Stimulated activated CD4-positive, alpha-beta T cell treated with anti-CD3 and anti-CD28 coated beads, TNF-alpha, amount 100 ng/mL, for 4 hours (primary cell): ENCODE data around the gene LCE2A.
"Not testable (repeated sequence)": the region's sequence is repeated elsewhere in the genome, so short reads cannot be mapped to it uniquely, and the experiment has no call there.

ENCODE experiments used
- DNase-seq, 3 experiments: peaks; one replicate each; pipeline ENCODE4 v3.0.0-alpha.2; 2020; ENCODE audit warnings: low read depth in 3 of 3

Gene LCE2A, protein sequence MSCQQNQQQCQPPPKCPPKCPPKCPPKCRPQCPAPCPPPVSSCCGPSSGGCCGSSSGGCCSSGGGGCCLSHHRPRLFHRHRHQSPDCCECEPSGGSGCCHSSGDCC

DNA sequence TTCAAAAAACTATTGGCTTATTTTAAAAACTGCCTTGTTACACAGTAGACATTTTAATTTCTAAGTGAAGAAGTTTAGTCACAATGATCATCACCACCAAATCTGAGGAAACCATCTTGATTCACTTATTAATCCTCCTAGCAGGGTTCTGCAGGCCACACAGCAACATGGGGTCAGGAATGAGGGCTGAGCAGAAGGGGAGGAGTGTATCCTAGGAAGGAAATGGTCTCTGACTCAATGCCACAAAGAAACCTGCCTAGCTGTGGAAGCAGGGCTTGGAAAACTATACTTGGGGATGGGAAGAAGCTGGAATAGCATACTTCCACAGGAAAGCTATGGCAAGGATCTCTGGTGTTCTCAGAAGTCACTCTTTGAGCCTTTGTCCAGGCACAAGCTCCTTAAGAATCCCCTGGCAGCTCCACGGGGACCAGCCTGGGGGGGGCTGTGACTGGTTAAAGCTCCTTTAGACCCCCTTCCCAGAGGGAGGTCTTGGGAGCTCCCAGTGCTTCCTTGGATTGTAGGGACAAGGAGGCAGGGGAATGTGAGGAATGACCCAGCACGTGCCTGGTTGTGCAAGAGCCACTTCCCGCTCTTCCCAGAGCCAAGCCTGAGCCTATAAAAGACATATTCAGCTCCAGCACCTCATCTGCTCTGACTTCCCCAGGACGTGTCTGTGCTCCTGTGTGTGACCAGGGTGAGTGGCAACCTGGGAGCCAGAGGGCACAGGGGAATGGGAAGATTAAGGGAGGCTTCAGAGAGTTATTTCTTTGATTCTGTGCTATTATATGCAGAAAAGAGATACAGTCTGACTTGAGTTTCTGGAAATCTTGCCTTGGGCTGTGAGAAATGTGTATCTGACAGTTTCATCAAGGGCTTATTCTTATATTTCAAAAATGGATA lies at the start of gene LCE2A:
LCE2A (plus strand) TSS at position 645 of the 900 bp plus-strand sequence. CDS start 557 bp downstream, outside the sequence.
- no peak for DNase-seq

DNA sequence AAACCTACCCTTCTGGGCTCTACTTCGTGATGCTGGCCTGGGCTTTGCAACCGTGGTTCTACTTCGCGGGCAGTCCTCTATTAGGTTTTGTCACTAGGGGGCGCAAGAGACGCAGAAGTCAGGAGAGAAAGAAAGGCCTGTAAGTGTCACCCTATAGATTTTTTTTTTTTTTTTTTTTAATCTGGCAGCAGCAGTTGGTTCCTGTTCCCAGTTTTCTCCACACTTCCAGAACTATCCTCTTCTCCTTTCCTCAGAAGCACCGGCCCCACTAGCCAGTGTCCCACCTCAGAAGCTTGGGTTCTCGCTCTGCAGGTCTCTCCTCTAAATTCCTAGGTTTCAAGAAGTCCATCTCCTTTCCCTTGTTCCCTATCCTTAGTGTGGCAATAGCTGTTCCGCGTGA lies 44.0 kb upstream of the LCE2A start:
- no peak for DNase-seq

DNA sequence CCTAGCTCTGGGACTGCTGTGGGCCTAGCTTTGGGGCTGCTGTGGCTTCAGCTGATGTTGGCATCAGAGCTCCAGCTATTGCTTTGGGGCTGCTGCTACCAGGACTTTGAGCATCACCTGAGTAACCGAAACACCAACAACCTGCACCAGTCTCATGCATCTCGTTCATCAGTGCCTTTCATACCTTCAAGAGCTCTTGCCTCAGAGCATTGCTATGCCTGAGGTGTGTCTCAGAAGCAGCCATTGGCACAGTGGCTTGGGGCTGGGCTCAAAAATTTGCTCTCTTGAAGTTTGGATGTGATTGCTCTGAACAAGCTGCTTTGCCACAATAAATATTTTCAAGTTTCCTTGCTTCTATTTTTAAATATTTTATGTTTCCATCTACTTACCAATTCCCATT lies 41.7 kb upstream of the LCE2A start:
- DNase-seq: no peak

DNA sequence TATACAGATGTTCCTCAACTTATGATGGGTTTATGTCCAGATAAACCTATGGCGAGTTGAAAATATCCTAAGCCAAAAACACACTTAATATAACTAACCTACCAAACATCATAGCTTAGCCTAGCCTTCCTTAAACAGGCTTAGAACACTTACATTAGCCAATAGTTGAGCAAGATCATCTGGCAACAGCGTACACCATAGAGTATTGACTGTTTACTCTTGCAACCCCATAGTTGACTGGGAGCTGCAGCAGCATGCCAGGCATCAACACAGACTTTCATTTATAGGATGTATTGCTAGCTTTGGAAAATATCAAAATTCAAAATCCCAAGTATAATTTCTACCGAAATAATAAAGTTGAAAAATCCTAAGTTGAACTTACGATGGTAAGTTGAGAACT lies 40.5 kb upstream of the LCE2A start:
- no peak for DNase-seq

DNA sequence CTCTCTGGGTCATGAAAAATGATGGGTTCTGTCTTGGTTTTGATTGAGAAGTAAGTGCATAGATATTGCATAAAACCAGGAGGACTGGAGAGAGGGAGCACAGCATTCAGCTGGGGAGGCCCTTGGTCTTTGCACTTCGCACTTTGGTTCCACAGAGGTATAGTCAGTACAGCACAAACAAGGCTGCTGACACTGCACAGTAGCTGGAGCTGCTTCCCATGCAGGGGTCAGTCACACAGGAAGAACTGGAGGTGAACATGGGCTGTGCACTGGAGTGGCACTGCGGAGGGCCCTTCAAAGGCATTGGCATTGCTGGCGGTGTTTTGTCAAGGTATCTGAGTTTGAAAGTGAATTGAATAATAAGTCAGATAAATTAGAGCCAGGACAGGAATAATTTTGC lies 39.5 kb upstream of the LCE2A start:
- DNase-seq: no peak

DNA sequence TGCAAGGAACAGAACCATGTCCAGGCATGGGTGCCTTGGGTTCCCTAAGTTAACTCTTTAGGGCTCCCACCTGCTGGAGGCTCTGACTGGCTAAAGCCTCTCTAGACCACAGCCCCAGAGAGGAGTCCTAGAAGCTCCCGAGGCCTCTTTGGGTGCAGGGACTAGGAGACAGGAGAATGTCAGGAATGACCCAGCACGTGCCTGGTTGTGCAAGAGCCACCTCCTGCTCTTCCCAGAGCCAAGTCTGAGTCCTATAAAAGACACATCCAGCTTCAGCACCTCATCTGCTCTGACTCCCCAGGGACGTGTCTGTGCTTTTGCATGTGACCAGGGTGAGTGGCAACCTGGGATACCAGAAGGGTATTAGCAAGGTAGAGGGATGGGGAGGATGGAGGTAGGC lies 35.0 kb upstream of the LCE2A start, which contains the start of gene LCE2D:
LCE2D (plus strand) TSS at position 283 of the 400 bp plus-strand sequence. CDS start 726 bp downstream, outside the sequence.
- no peak for DNase-seq

DNA sequence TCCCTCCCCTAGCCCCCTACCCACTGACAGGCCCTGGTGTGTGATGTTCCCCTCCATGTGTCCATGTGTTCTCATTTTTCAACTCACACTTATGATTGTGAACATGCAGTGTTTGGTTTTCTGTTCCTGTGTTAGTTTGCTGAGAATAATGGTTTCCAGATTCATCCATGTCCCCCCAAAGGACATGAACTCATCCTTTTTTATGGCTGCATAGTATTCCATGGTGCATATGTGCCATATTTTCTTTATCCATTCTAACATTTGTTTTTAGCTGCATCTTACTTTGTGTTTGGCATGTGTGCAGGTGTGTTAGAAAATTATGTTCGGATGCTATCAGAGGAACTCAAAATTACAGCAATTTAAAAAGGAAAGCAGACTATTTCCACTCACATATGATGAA lies 32.0 kb upstream of the LCE2A start:
- not testable (repeated sequence) for DNase-seq

DNA sequence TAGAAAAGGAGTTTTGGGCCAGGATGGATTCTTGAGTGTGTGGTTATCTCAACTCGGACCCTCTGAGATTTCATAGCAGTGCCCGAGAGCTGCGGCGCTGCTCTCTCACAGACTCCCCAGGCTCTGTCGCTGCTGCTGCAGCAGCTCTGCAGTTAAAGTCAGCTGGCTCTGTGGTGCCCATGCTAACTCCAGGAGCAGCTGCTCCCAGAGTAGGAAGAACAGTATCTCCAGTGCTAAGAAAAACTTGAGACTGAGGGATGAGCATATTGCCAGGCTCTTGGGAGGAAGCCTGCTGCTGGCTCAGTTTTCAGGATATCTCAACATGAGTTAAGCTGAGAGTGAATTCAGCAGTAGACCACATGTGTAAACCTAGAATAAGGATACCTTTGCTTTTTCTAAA lies 30.5 kb upstream of the LCE2A start:
- no peak for DNase-seq

DNA sequence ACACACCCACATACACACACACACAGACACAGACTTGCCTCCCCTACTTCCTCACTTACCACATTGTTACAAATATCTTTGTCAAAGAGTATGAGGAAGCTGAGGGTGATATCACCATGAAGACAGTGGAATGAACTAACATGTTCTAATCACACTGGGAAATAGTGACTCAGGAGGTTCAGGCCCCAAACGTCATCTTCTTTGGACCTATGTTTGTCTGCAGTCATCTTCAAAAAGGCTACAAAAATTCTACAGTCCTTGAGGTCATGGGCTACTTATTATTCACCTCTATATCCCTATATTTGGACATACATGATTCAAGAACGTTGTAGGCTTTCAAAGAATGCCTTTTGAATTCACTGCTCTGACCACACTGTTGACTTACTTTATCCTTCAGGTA lies 25.1 kb upstream of the LCE2A start:
- DNase-seq: no peak

DNA sequence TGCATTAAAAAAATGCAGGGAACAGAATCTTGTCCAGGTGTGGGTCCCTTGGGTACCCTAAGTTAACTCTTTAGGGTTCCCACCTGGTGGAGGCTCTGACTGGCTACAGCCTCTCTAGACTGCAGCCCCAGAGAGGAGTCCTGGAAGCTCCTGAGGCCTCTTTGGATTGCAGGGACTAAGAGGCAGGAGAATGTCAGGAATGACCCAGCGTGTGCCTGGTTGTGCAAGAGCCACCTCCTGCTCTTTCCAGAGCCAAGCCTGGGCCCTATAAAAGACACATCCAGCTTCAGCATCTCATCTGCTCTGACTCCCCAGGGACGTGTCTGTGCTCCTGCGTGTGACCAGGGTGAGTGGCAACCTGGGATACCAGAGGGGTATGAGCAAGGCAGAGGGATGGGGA lies 23.2 kb upstream of the LCE2A start, which contains the start of gene LCE2C:
LCE2C (plus strand) TSS at position 297 of the 400 bp plus-strand sequence. CDS start 737 bp downstream, outside the sequence.
- not testable (repeated sequence) for DNase-seq

DNA sequence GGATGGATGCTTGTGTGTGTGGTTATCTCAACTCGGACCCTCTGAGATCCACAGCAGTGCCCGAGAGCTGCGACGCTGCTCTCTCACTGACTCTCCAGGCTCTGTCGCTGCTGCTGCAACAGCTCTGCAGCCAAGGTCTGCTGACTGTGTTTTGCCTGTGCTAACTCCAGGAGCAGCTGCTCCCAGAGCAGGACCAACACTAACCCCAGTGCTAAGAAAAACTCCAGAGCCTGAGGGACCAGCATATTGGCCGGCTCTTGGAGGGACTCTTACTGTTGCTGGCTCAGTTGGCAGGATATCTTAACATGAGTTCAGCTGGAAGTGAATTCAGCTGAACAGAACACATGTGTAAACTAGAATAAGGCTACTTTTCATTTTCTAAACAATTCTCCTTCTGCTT lies 18.7 kb upstream of the LCE2A start:
- DNase-seq: no peak

DNA sequence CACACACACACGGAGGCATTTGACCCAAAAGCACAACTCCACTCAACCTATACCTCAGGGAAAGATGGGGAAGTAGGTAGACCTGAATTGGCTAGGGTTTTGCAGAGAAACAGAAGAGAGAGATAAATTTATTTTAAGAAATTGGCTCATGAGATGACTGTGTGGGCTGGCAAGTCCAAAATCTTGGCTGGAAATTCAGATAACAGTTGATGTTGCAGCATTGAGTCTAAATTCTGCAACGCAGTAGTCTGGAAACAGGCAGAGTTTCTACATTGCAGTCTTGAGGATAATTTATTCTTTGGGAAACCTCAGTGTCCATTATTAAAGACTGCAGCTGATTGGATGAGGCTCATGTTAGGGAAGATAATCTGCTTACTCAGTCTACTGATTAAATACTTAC lies 16.5 kb upstream of the LCE2A start:
- no peak for DNase-seq

DNA sequence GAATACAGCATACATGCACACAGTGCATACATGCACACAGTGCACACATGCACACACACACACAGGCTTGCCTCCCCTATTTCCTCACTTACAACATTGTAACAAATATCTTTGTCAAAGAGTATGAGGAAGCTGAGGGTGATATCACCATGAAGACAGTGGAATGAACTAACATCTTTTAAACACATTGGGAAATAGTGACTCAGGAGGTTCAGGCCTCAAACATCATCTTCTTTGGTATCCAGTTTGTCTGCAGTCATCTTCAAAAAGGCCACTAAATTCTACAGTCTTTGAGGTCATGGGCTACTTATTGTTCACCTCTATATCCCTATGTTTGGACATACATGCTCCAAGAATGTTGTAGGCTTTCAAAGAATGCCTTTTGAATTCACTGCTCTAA lies 14.3 kb upstream of the LCE2A start:
- DNase-seq: no peak

DNA sequence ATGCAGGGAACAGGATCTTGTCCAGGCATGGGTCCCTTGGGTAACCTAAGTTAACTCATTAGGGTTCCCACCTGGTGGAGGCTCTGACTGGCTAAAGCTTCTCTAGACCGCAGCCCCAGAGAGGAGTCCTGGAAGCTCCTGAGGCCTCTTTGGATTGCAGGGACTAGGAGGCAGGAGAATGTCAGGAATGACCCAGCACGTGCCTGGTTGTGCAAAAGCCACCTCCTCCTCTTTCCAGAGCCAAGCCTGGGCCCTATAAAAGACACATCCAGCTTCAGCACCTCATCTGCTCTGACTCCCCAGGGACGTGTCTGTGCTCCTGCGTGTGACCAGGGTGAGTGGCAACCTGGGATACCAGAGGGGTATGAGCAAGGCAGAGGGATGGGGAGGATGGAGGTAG lies 12.3 kb upstream of the LCE2A start, which contains the start of gene LCE2B:
LCE2B (plus strand) TSS at position 301 of the 400 bp plus-strand sequence. CDS start 721 bp downstream, outside the sequence.
- DNase-seq: not testable (repeated sequence)

DNA sequence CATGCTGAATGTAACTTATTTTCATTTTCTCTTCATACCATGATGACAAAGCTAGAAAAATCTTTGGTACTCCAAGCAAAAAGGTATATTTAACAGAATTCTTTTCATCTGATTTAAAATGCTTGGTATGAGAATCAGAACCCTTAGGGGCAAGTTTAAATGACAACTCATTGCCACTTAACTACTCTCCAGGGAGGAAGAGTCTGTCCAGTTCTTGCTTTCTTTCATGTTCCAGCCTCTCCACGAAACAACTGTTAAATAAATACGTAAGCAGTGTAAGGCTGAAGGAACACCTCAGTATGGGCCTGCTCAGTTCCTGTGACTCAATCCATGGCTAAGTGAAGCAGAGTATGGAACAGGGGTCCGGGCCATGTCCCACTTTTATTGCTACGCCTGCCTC lies 1.6 kb downstream of the LCE2A start:
- DNase-seq: no peak

DNA sequence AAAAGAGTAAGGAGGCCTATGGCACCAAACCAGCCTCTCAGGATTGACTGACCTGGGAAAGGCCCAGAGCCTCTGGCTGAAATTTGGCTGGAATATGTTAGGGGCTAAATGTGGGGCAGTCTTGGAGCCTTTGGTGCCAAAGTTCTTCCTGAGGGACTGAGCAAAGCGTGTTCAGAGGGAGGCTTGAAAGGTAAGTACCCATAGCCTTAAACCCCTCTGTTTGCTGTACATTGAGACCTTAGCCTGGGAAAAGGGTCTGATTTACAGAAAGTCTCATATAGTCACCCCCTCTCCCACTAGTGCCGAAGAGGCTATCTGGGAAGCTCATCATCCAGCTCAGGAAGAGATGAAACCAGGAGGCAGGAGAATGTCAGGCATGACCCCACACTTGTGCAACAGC lies 9.7 kb downstream of the LCE2A start, which contains the start of gene LCE4A:
LCE4A (plus strand) TSS at position 301 of the 400 bp plus-strand sequence. CDS start 916 bp downstream, outside the sequence.
- no peak for DNase-seq

DNA sequence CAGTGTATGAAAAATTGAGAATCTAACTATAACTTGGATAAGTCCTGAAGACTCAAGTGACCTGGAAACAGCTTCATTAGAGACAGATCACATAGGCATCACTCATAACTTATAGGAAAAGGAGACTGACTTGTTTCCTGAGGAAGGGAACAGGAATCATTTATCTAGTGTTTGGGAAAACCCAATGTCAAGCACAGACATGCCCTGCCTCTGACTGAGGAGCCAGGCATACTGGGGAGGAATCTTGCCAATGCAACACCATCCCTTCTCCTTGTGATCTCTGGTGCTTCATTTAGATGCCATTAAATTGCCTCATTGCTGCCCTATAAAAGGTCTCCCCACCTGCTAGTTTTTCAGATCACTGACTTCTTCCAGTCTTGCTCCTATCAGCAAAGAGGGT lies 20.1 kb downstream of the LCE2A start:
- DNase-seq: no peak

DNA sequence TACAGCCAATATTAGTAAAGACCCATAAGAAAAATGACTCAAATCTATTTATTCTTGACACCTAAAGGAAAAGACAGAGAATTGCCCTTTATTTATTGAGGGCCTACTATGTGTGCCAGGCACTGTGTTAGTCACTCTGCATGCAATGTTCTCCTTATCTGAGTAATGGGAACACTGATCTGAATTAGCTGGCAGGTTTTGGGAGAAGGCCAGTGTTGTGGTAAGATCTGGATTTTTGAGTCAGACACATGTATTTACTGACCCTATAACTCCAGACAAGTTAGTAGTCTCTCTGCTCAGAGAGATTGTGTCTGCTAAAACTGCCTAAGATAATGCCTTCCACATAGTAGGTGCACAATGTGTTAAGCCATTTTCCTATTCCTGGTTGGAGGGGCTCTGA lies 27.1 kb downstream of the LCE2A start:
- DNase-seq: no peak

DNA sequence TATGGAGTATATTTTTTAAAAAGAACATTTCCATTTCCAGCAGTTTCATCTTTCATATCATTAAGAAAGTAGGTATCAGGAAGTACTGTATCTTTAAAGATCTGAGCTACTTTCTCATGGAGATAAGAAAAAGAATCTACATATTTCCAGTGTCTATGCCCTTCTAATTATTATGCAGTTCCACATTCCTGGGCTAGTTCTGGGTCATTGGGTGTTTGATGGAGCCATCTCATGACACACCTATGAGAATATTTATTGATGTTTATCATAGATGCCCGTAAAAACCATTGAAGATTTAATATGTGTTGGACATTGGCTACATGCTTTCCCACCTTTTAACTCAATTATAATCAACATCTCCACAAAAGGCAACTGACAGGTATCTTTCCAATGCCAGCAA lies 30.8 kb downstream of the LCE2A start:
- no peak for DNase-seq

DNA sequence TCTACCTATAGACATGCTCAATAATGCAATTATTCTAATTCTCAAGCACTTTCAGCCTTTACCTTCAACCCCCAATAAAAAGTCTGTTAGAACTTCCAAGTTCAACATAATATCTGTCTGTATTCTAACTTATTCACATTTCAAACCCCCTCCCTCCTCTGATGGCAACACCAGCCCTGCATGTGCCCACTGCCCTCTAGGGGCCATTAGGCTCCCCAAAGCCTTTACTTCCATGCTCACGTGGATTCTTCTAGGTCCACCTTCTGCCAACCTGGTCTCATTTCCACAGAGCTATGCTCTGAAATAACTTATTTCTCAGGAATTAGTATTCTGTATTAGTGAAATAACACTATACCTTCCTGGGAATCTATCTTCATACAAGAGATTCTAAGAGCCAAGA lies 37.5 kb downstream of the LCE2A start:
- DNase-seq: no peak

DNA sequence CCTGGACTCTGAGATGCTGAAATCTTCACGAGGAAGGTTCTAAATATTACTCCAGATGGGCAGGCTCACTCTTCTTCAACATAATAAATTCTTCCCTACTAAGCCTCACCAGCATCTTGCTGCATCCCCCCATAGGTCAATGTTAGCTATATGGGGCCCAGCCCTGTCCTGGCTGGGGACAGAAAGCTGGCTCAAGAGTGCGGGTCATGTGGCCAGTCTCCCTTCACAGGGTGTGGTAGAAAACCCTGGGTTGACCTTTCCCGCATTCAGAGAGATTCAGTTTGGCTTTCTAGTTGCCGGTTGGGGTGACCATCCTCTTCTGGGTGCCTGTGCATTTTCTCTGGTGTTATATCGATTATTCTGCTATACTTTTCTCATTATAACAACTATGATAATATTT lies 39.9 kb downstream of the LCE2A start:
- no peak for DNase-seq

DNA sequence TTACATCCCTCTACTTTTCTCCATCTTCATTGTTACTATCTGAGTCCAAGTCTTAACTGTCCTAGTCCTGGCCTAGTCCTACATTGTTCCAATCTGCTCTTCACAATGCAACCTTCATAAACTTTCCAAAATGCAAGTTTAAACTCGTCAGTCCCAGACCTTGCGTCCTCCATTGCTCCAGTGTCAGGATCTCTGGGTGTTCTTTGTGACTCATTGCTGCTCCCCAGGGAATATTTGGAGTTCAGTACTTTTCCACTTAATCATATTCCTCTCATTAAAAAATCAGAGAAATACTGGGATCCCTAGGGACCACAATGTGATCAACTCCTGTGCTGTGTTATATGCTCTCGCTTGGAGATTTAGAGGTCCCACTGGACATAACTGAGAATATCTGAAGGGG lies 41.7 kb downstream of the LCE2A start:
- no peak for DNase-seq

DNA sequence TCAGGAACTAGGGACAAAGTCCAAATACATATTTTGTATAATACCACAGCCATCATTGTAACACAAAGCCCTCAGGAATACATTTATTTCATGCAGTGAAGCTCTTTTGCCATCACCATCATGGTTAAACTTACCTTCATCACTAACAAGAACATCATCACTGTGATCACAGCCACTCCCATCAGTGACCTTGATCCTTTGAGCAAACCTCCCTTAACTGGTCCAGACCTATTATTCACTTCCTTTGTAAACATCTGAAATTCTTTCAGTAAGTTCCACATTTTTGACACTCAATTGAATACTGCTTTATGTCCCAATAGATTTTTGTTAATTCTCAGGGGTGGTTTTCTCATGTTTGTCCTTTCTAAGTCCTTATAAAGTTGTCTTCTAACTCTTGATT lies 43.5 kb downstream of the LCE2A start:
- DNase-seq: no peak
